Caco-2 (cell line): ENCODE data around the gene KLHL18. TPM values are rescaled to one million over a fixed set of nuclear protein-coding genes. Genes with fewer than 3 reads are reported as not detected.

ENCODE experiments used
- BruUV-seq: library from RNA; stranded (reverse); fragments of 400-500 nt; replicated peaks from 2 replicates; lab custom pipeline; 2021; lab: Mats Ljungman, UMichigan
- CTCF ChIA-PET: fragments of 300-600 bp; sonication (Branson Sonifier 250); formaldehyde crosslinking; loops from one replicate; lab custom pipeline; 2022; ENCODE audit warnings: antibody characterized with exemption; lab: Charles Lee
- POLR2A ChIA-PET: fragments of 300-600 bp; sonication (Branson Sonifier 250); formaldehyde crosslinking; loops from one replicate; lab custom pipeline; 2022; ENCODE audit warnings: antibody characterized with exemption; lab: Charles Lee
- DNase-seq, 2 experiments: peaks; one replicate each; pipeline versions ENCODE4 v3.0.0 to v3.0.0-alpha.2; 2020 to 2022
- H3K27me3 ChIP-seq: replicated peaks from 2 replicates; pipeline ENCODE4 v1.6.0; 2011; ENCODE audit warnings: low read length; ENCODE audit not compliant: control insufficient read depth, insufficient read depth
- H3K36me3 ChIP-seq: 2 replicates; pipeline ENCODE4 v1.5.1; 2011; ENCODE audit warnings: low read length; ENCODE audit not compliant: control insufficient read depth, insufficient read depth
- H3K4me1 ChIP-seq: fragments of 250-450 bp; sonication (Bioruptor Pico); 2 replicates; pipeline ENCODE4 v1.5.1; 2020; ENCODE audit warnings: mild to moderate bottlenecking
- H3K4me3 ChIP-seq: 2 replicates; pipeline ENCODE4 v1.5.1; 2011; ENCODE audit warnings: low read depth, mild to moderate bottlenecking, control low read depth, low read length
- H3K9me3 ChIP-seq: fragments of 250-450 bp; sonication (Bioruptor Pico); 2 replicates; pipeline ENCODE4 v1.5.1; 2020; ENCODE audit warnings: mild to moderate bottlenecking, moderate library complexity
- H3K27ac Mint-ChIP-seq: one replicate; pipeline ENCODE4 v1.8.0; 2022; ENCODE audit warnings: mixed read lengths; ENCODE audit not compliant: unreplicated experiment
- H3K27me3 Mint-ChIP-seq: one replicate; pipeline ENCODE4 v1.8.0; 2022; ENCODE audit warnings: mixed read lengths; ENCODE audit not compliant: insufficient read depth, unreplicated experiment
- H3K36me3 Mint-ChIP-seq: one replicate; pipeline ENCODE4 v1.8.0; 2022; ENCODE audit warnings: mild to moderate bottlenecking, mixed read lengths; ENCODE audit not compliant: insufficient read depth, unreplicated experiment
- H3K4me1 Mint-ChIP-seq: one replicate; pipeline ENCODE4 v1.8.0; 2022; ENCODE audit warnings: low read depth, mixed read lengths; ENCODE audit not compliant: unreplicated experiment
- H3K4me3 Mint-ChIP-seq: one replicate; pipeline ENCODE4 v1.8.0; 2022; ENCODE audit warnings: mild to moderate bottlenecking, moderate library complexity, mixed read lengths; ENCODE audit not compliant: unreplicated experiment
- H3K9me3 Mint-ChIP-seq: one replicate; pipeline ENCODE4 v1.8.0; 2022; ENCODE audit warnings: mixed read lengths; ENCODE audit not compliant: unreplicated experiment
- intact Hi-C: fragments of 100-400 bp; cut with micrococcal nuclease; formaldehyde crosslinking; loops from one replicate; pipeline ENCODE4 v1.10.0; 2022; ENCODE audit not compliant: unreplicated experiment
- total RNA-seq: library from RNA; stranded (reverse); gene quantifications from 2 replicates; pipeline ENCODE4 v1.2.3, GENCODE V29; 2022
- TF ChIP-seq, protein P1 (sequence below), 2 experiments: fragments of 200-600 bp in 1 of 2; IDR thresholded peaks; 1 replicate in 1 of 2; 2 replicates in 1 of 2; pipeline versions ENCODE4 v1.5.1 to v1.8.0; 2011 to 2022; ENCODE audit warnings: antibody characterized with exemption in 1 of 2, control low read depth in 1 of 2, inconsistent platforms in 1 of 2, low read depth in 1 of 2, low read length in 1 of 2, mild to moderate bottlenecking in 1 of 2, moderate library complexity in 1 of 2; ENCODE audit not compliant: insufficient read depth in 1 of 2, severe bottlenecking in 1 of 2, unreplicated experiment in 1 of 2

KLHL18 gene
- total RNA-seq, 1 experiment from 2014 or later = 29.5 TPM

DNA sequence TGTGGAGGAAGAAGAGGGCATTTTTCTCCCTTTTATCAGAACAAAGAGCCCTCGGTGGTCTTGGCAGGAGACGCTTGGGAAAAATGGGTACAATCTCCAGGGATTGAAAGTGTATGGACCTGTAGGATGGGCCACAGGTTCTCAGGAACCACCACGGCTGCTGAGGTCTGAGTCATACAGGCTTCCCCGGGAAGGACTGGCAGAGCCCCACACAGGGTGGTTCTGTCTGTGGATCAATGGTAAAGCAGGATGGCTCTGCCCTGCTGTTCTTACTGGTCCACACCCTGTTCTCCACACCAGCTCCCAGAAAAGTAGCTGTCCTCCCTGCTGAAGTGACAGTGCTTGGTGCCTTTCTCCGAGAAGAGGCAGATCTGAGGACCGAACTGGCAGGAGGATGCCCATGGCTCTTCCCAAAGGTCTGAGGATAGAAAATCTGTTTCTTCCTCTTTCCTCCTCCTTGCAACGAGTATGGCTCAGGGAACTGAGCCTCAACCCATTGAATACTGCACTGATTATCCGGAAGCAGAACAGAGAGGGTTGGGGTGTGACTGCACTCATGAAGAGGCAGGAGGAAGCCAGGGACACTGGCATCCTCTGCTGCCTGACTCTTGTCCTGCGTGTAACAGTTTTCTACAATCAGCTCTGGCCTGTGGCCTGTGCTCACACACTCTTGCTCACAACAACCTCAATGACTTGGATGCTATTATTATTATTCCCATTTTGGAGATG is 39.2 kb upstream of the KLHL18 start:
- DNase-seq = no peak
- no peaks in the 10 kb centered on the region for H3K9me3 ChIP-seq
- TF ChIP-seq, protein P1, sequence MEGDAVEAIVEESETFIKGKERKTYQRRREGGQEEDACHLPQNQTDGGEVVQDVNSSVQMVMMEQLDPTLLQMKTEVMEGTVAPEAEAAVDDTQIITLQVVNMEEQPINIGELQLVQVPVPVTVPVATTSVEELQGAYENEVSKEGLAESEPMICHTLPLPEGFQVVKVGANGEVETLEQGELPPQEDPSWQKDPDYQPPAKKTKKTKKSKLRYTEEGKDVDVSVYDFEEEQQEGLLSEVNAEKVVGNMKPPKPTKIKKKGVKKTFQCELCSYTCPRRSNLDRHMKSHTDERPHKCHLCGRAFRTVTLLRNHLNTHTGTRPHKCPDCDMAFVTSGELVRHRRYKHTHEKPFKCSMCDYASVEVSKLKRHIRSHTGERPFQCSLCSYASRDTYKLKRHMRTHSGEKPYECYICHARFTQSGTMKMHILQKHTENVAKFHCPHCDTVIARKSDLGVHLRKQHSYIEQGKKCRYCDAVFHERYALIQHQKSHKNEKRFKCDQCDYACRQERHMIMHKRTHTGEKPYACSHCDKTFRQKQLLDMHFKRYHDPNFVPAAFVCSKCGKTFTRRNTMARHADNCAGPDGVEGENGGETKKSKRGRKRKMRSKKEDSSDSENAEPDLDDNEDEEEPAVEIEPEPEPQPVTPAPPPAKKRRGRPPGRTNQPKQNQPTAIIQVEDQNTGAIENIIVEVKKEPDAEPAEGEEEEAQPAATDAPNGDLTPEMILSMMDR (IDR thresholded peaks at IDR 0.05; ENCODE audit: insufficient read depth in 1 of 2, low read depth in 1 of 2, low read length in 1 of 2, severe bottlenecking in 1 of 2, unreplicated experiment in 1 of 2) = no peak
- no peaks in the 10 kb centered on the region for H3K9me3 Mint-ChIP-seq
- no peaks in the 10 kb centered on the region for H3K4me1 ChIP-seq
- POLR2A ChIA-PET = no interaction called here
- H3K4me3 ChIP-seq = no peak overlapping the region
- H3K27me3 ChIP-seq = no peaks in the 10 kb centered on the region
- no TSS peak for BruUV-seq
- no peaks in the 10 kb centered on the region for H3K4me1 Mint-ChIP-seq
- H3K36me3 ChIP-seq = no peaks in the 10 kb centered on the region
- no peaks in the 10 kb centered on the region for H3K36me3 Mint-ChIP-seq
- H3K4me3 Mint-ChIP-seq = no peak overlapping the region
- intact Hi-C loops = no loop called here
- CTCF ChIA-PET = interaction anchor here (0.6 kb wide), 1 partner anchor 27 kb away, joined by 3 read pairs; no protein-coding TSS in a partner anchor
- no peak overlapping the region for H3K27ac Mint-ChIP-seq
- H3K27me3 Mint-ChIP-seq = no peaks in the 10 kb centered on the region

DNA sequence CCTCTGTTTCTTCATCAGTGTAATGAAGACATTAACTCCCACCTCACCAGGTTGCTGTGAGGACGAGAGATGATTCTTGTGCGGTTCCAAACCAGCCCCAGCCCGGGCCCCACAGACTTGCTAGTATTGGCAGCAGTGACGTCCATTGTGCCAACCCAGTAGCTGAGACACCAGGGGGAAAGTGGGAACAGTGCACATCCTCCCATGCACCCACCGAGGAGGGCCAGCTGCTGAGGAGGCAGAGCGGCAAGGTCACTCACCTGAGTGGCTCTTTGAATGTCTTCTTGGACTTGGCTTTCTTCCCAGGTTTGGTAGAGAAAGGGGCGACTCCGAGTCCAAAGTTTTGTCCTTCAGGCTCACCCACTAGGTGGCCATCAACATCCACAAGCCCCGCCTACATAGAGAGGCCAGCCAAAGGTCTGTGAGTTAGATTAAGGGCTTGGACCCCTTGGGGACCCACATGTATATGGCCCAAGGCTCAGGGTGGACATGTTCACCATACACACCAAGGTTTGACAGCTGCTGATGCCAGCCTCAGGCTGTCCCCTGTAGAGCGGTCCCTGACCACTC is 38.1 kb upstream of the KLHL18 start:
- intact Hi-C loops = no loop called here
- CTCF ChIA-PET = interaction anchor here (0.6 kb wide), 1 partner anchor 26 kb away, joined by 3 read pairs; no protein-coding TSS in a partner anchor
- H3K9me3 Mint-ChIP-seq = no peaks in the 10 kb centered on the region
- no peaks in the 10 kb centered on the region for H3K27me3 Mint-ChIP-seq
- no peak for DNase-seq
- POLR2A ChIA-PET = no interaction called here
- no peaks in the 10 kb centered on the region for H3K4me1 ChIP-seq
- H3K27me3 ChIP-seq = no peaks in the 10 kb centered on the region
- no peak overlapping the region for H3K27ac Mint-ChIP-seq
- H3K36me3 ChIP-seq = no peaks in the 10 kb centered on the region
- H3K36me3 Mint-ChIP-seq = no peaks in the 10 kb centered on the region
- no peak overlapping the region for H3K4me3 ChIP-seq
- TF ChIP-seq, protein P1 (IDR thresholded peaks at IDR 0.05; ENCODE audit: insufficient read depth in 1 of 2, low read depth in 1 of 2, low read length in 1 of 2, severe bottlenecking in 1 of 2, unreplicated experiment in 1 of 2) = no peak
- no peaks in the 10 kb centered on the region for H3K9me3 ChIP-seq
- no peaks in the 10 kb centered on the region for H3K4me1 Mint-ChIP-seq
- BruUV-seq = no TSS peak
- no peak overlapping the region for H3K4me3 Mint-ChIP-seq

DNA sequence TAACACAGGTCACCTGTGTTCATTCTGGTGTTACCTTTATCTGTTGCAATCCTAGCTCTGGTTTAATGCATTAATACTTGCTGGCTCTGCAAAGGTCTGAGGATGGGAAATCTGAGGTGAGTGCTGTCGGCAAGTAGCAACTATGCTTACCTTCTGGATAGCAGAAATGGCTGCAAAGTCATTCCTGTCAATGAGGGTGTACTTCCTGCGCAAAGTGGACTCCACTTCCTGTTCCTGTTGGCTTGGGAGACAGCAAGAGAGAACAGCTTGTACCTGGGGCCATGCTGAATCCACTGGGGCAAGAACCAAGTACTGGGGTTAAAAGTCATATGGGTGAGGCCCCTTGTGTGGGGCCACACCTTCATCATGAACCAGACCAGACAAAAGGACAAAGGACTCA is 37.5 kb upstream of the KLHL18 start:
- Histone ChIP-seq H3K9me3 (no peaks in the 10 kb centered on the region), H3K4me3 (no peak overlapping the region), H3K27me3 (no peaks in the 10 kb centered on the region), H3K36me3 (no peaks in the 10 kb centered on the region), H3K4me1 (no peaks in the 10 kb centered on the region)
- Mint-ChIP-seq H3K4me3 (no peak overlapping the region), H3K27ac (no peak overlapping the region), H3K4me1 (no peaks in the 10 kb centered on the region), H3K36me3 (no peaks in the 10 kb centered on the region), H3K9me3 (no peaks in the 10 kb centered on the region), H3K27me3 (no peaks in the 10 kb centered on the region)
- intact Hi-C loops = no loop called here
- TF ChIP-seq, protein P1 (IDR thresholded peaks at IDR 0.05; ENCODE audit: insufficient read depth in 1 of 2, low read depth in 1 of 2, low read length in 1 of 2, severe bottlenecking in 1 of 2, unreplicated experiment in 1 of 2) = no peak
- no TSS peak for BruUV-seq
- ChIA-PET CTCF (no interaction called here), POLR2A (no interaction called here)
- no peak for DNase-seq
